ENCODE measurements around the gene SIX3. TPM values are rescaled to one million over a fixed set of nuclear protein-coding genes. Genes with fewer than 3 reads are reported as not detected.
A peak's percentile ranks its signal among the peaks of the same experiment; 100 is the strongest.

Gene SIX3
- total RNA-seq, 6 donors from 2014 or later = not detected

- H3K36me3 ChIP-seq = no peaks in the 10 kb centered on the region
- H3K4me1 ChIP-seq = peaks cover 15 to 46% (median 21%) of the 10 kb centered on the region in 4 donors
- DNase-seq = peak in 1 of 2 donors; percentile 74
- TF ChIP-seq POLR2AphosphoS5 (IDR thresholded peaks at IDR 0.05) (no peak), EP300 (IDR thresholded peaks at IDR 0.05) (no peak), POLR2A (IDR thresholded peaks at IDR 0.05) (no peak), CTCF (IDR thresholded peaks at IDR 0.05) (no peak)
- 0 to 10% methylated on average over 1 to 44 of the region's 66 CpGs for WGBS, 2 donors
- H3K4me3 ChIP-seq = peak overlapping the region in 3 of 4 donors; percentile 6 to 22 (median 22)
- H3K9me3 ChIP-seq = no peaks in the 10 kb centered on the region
- H3K27ac ChIP-seq = no peak overlapping the region
- peaks cover 0 to 70% (median 44%) of the 10 kb centered on the region in 4 donors for H3K27me3 ChIP-seq
- ATAC-seq (ENCODE audit: low FRiP score in 2 of 2) = peak in 1 of 2 donors; percentile 42
Observed at GRCh38 chr2:44929159-44929734, 12.3 kb upstream of the SIX3 start.

DNA sequence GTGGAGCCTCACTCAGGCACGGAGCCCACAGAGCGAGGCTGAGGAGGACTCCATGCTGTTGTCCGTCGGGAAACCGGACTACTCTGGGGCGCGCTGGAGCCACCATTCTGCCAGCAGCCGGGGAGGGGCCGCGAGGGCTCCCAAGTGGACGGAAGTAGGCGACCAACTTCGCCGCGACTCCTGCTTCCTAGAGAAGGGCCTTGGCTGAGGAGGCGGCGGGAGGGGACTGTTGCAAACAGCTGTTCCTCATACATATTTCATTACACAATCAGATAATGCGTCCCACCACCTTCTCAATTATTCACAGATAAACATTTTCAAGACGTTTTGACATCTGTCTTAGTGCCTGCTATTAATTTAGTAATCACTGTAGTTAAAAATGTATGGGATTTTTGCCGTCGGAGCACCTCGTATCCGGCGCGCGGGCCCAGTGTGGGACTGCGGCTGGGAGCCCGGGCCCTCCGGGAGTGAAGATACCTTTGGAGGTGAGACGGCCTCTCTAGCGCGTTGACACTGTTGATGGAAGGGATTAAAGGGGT lies 11.7 kb upstream of the SIX3 start:
- Histone ChIP-seq H3K27me3 (peaks cover 0 to 75% (median 49%) of the 10 kb centered on the region in 4 donors), H3K27ac (no peak overlapping the region), H3K4me3 (peak overlapping the region in 1 of 4 donors; percentile 22), H3K36me3 (no peaks in the 10 kb centered on the region), H3K4me1 (peaks cover 18 to 52% (median 23%) of the 10 kb centered on the region in 4 donors), H3K9me3 (no peaks in the 10 kb centered on the region)
- WGBS, 2 donors = 9 to 17% methylated on average over 23 to 32 of the region's 32 CpGs
- ATAC-seq (ENCODE audit: low FRiP score in 2 of 2) = peak in 1 of 2 donors; percentile 27
- TF ChIP-seq EP300 (IDR thresholded peaks at IDR 0.05) (no peak), CTCF (IDR thresholded peaks at IDR 0.05) (no peak), POLR2A (IDR thresholded peaks at IDR 0.05) (no peak), POLR2AphosphoS5 (IDR thresholded peaks at IDR 0.05) (no peak)
- DNase-seq = peak in 1 of 2 donors; percentile 71

DNA sequence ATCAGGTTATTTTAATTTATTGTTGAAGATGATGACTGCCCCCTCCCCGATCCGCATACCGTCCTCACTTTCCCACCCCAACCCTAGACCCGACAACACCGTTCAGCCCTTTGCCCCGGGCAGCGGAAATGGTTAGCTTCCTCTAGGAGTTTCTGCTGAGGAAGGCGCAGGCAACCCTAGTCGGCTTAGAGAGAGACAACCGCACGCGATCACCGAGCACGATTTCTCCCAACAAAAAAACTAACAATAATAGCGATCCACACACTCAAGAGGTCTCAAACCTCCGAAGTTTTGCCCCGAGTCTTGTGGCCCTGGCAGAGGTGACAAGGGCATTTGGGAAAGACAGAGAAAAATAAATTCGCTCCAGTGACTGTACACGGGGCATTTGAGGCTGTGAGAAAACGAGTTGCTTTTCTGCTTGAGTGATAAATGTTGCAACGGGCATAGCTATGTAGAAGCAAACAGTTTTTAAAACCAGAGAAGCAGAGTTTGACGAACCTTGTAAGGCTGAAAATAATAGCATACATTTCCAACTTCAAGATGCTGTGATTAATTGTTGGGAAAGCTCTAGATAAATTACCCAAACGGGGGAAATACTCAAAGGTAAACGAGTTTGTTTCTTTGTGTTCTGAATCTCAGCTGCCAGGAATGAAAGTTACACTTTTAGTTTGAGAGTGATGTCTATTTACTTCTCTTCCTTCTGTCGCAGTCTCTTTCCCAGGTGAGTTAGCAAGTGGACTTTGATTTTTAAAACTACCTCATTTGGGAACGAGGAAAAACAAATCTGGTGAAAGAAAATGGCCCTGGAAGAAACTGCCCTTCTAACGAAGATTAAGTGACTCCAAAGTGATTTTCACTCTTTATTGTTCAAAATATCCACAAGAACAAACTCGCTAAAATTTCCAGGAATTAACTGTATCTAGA lies 11.0 kb upstream of the SIX3 start:
- H3K27me3 ChIP-seq = peaks cover 0 to 76% (median 52%) of the 10 kb centered on the region in 4 donors
- WGBS, 2 donors = 10 to 13% methylated on average over 28 of the region's 28 CpGs
- no peaks in the 10 kb centered on the region for H3K36me3 ChIP-seq
- peaks cover 25 to 59% (median 31%) of the 10 kb centered on the region in 4 donors for H3K4me1 ChIP-seq
- H3K9me3 ChIP-seq = no peaks in the 10 kb centered on the region
- TF ChIP-seq EP300 (IDR thresholded peaks at IDR 0.05) (no peak), CTCF (IDR thresholded peaks at IDR 0.05) (no peak), POLR2A (IDR thresholded peaks at IDR 0.05) (no peak), POLR2AphosphoS5 (IDR thresholded peaks at IDR 0.05) (no peak)
- no peak overlapping the region for H3K27ac ChIP-seq
- ATAC-seq (ENCODE audit: low FRiP score in 2 of 2) = no peak
- H3K4me3 ChIP-seq = no peak overlapping the region
- DNase-seq = no peak

GRCh38 chr2:44931198-44931780 lies 10.2 kb upstream of the SIX3 start:
- no peaks in the 10 kb centered on the region for H3K36me3 ChIP-seq
- WGBS, 2 donors = 28 to 50% methylated on average over 10 of the region's 10 CpGs
- H3K9me3 ChIP-seq = no peaks in the 10 kb centered on the region
- no peak for TF ChIP-seq EP300 (IDR thresholded peaks at IDR 0.05)
- TF ChIP-seq POLR2A (IDR thresholded peaks at IDR 0.05) = no peak
- TF ChIP-seq POLR2AphosphoS5 (IDR thresholded peaks at IDR 0.05) = no peak
- no peak for TF ChIP-seq CTCF (IDR thresholded peaks at IDR 0.05)
- H3K27me3 ChIP-seq = peaks cover 0 to 79% (median 56%) of the 10 kb centered on the region in 4 donors
- no peak overlapping the region for H3K4me3 ChIP-seq
- no peak for DNase-seq
- ATAC-seq (ENCODE audit: low FRiP score in 2 of 2) = no peak
- peaks cover 26 to 64% (median 33%) of the 10 kb centered on the region in 4 donors for H3K4me1 ChIP-seq
- H3K27ac ChIP-seq = no peak overlapping the region
